ENCODE measurements around the gene CAMKK1.

DNA sequence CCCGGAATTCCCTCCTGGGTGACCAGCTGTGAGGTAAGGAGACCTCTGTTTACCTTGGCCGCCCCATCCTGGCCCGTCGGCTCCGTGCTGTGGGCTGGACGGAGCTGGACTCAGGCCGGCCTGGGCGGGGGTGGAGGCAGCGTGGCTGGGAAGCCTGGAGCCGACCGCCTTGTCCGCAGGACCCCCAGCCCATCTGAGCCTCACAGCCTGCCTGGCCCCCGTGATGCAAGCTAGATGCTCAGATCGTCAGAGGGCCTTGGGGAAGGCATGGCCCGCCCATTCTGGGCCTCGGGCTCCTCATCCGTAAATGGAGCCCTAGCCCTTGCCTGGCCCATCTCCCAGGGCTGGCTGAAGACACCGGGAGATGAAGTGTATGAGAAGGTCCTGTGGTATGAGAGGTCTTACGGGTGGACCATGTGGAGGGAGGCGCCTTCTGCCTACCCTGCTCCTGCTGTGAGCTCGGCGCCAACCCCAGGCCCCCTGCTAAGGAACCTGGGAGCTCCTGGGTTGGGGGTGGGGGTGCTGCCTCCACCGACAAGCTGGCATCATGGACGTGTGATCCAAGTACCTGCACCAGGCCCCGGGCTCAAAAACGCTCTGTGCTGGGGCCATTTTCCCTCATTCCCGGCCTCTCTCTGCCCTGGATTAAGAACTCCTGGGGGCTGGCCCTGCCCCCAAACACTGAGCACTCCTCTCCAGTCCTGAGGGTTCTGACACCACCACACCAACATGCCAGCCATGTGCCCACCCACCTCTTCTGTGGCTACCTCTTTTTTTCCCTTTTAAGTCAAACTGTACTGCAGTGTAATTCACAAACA lies 28.9 kb upstream of the CAMKK1 start:
- TF ChIP-seq, protein P1, sequence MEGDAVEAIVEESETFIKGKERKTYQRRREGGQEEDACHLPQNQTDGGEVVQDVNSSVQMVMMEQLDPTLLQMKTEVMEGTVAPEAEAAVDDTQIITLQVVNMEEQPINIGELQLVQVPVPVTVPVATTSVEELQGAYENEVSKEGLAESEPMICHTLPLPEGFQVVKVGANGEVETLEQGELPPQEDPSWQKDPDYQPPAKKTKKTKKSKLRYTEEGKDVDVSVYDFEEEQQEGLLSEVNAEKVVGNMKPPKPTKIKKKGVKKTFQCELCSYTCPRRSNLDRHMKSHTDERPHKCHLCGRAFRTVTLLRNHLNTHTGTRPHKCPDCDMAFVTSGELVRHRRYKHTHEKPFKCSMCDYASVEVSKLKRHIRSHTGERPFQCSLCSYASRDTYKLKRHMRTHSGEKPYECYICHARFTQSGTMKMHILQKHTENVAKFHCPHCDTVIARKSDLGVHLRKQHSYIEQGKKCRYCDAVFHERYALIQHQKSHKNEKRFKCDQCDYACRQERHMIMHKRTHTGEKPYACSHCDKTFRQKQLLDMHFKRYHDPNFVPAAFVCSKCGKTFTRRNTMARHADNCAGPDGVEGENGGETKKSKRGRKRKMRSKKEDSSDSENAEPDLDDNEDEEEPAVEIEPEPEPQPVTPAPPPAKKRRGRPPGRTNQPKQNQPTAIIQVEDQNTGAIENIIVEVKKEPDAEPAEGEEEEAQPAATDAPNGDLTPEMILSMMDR (conservative IDR thresholded peaks at IDR 0.05): no peak
- TF ChIP-seq EZH2 (IDR thresholded peaks at IDR 0.05; ENCODE audit: low read depth): no peak
